Measurements from ENCODE around the gene COX6A2.
"Not testable (repeated sequence)": the region's sequence is repeated elsewhere in the genome, so short reads cannot be mapped to it uniquely, and the experiment has no call there.

The COX6A2 gene

GRCh38 chr16:31441956-31442355, 13.8 kb upstream of the COX6A2 start:
- H3K4me3 ChIP-seq (ENCODE audit: low read length) = no peak overlapping the region
- no peak for DNase-seq (ENCODE audit: low read depth, low spot score)

- DNase-seq (ENCODE audit: low read depth, low spot score) = no peak
- no peak overlapping the region for H3K4me3 ChIP-seq (ENCODE audit: low read length)
These were observed 12.5 kb upstream of the COX6A2 start for GRCh38 chr16:31440516-31441184.

DNA sequence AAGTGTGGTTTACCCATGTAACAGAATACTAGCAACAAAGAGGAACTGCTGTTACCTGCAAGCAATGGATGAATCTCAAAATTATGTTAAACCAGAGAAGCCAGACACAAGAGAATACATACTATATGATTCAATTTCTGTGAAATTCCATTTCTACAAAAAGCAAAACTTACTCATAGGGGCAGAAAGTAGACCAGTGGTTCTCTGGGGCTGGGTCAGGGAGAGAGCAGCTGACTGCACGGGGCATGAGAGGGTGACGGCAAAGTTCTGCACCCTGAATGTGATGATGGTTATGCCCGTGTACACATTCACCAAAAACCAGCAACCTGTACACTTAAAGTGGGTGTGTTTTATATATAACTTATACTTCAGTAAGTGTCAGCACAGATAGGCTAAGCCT, 11.4 kb upstream of the COX6A2 start:
- DNase-seq (ENCODE audit: low read depth, low spot score) = no peak
- no peak overlapping the region for H3K4me3 ChIP-seq (ENCODE audit: low read length)

GRCh38 chr16:31439023-31439422, 10.9 kb upstream of the COX6A2 start:
- H3K4me3 ChIP-seq (ENCODE audit: low read length); DNase-seq (ENCODE audit: low read depth, low spot score): not testable (repeated sequence)

- DNase-seq (ENCODE audit: low read depth, low spot score) = no peak
- no peak overlapping the region for H3K4me3 ChIP-seq (ENCODE audit: low read length)
These were observed 10.3 kb upstream of the COX6A2 start for GRCh38 chr16:31438414-31438813.

DNA sequence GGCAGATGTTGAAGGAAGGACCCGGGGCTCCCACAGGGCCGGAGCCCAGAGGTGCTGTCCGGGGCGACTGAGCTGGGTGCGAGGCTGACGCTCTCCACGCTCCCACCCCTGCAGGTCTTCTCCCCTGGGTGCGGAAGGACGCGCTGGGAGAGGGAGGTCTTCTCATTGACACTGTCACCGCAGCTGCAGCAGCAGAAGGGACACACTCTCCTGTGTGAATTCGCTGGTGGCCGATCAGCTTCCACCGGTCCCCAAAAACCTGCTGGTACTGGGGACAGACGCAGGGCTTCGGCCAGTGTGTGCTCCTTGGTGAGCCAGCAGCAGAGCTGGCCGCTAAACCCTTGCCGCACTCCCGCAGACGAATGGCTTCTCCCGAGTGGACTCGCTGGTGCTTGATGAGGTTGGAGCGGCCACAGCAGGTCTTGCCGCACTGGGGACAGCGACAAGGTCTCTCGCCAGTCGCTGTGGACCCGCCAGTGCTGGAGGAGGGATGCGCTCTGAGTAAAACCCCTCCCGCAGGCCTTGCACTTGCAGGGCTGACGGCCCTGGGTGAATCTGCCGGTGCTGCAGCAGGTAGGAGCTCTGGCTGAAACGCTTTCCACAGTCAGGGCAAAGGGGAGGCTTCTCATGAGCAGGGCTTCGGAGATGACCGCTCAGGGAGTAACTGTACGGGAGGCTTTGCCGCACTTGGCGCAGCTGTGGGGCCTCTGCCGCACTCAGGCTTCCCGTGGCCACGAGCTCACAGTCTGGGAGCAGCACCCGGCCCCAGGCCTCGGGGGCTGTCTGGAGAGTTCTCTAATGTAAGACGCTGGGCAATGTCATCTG, 8.3 kb upstream of the COX6A2 start:
- no peak overlapping the region for H3K4me3 ChIP-seq (ENCODE audit: low read length)

DNA sequence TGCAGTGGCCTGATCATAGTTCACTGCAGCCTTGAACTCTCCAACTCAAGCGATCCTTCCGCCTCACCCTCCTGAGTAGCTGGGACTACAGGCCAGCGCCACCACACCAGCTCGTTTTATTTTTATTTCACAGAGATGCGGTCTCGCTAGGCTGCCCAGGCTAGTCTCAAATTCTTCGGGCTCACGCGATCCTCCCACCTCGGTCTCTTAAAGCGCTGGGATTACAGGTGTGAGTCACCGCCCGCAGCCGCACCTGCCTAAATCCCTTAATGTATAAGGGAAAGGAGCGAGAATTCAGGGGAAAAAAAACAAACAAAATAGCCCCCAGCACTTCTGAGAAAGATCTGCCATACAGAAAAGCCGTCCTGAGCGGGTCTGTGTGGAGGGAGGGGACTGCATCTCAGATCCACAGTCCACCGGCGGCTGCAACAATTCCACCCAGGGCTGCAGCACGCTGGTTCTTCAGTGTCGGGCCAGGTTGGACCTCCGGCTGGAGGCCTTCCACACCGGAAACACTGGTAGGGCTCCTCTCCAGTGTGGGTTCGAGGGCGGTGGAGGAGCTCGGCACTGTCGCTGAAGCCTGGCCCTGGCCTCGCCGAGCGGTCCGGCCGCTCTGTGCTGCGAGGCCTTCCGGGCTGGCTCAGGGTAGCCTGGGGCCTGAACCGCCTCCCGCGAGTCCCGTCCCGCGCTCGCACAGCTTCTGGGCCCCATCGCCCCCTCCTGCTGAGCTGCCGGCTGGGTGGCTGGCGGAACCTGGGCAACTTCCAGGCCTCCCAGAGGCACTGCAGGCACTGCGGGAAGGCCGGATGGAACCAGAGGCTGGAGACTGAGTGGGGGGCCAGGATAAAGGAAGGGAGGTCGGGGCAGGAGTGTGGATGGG, 7.4 kb upstream of the COX6A2 start:
- no peak for DNase-seq (ENCODE audit: low read depth, low spot score)
- no peak overlapping the region for H3K4me3 ChIP-seq (ENCODE audit: low read length)

More for the DNA sequence above, 8.3 kb upstream of the COX6A2 start:
- no peak for DNase-seq (ENCODE audit: low read depth, low spot score)

DNA sequence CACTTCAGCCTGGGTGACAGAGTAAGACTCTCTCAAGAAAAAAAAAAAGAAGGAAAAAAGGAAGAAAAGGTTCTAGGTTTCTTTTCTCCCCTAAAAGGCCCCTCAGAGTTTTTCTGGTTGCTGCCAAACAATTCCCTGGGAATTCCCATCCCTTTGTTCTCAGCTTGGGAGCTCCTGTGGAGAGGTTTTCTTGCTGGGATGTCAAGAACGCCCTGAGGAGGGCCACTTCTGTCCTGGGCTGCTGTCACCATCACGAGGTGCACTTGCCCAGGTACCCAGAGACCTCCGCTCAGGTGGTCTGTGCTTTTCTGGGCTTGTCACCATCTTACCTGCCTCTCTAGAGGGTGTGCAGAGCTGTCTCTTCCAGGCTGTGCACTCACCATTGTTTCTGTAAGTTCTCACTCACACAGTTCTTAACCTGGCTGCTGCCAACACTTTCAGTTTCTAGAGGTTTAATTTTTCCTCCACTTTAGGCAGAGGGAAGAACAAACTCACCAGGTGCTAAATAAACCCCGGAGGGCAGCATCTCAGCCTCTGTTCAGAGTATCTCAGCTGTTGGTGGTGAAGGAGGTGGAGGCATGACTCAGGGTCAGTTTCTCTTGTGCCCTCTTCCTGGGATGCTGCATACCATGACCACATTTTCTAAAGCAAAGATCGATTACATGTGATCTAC, 2.4 kb upstream of the COX6A2 start:
- no peak overlapping the region for H3K4me3 ChIP-seq (ENCODE audit: low read length)
- DNase-seq (ENCODE audit: low read depth, low spot score) = no peak

DNA sequence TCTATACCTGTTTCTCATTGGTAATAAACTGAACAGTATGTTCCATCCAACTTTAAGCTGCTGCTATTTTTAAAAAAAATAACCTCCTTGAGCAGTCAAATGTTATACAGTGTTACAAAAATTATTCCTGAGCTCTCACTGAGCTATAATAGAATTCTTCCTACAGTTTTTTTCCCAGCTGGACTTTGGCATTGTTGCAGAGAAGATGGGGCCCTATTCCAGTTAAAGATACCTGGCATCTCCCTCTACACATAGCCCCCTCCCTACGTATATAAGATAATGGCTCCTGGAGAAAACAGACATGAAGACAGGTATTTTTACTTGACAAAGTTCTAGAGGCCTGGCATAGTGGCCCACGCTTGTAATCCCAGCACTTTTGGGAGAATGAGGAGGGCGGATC, 1.6 kb upstream of the COX6A2 start:
- no peak overlapping the region for H3K4me3 ChIP-seq (ENCODE audit: low read length)
- no peak for DNase-seq (ENCODE audit: low read depth, low spot score)

- no peak for DNase-seq (ENCODE audit: low read depth, low spot score)
These were observed 1.2 kb upstream of the COX6A2 start for GRCh38 chr16:31429314-31429713.

DNA sequence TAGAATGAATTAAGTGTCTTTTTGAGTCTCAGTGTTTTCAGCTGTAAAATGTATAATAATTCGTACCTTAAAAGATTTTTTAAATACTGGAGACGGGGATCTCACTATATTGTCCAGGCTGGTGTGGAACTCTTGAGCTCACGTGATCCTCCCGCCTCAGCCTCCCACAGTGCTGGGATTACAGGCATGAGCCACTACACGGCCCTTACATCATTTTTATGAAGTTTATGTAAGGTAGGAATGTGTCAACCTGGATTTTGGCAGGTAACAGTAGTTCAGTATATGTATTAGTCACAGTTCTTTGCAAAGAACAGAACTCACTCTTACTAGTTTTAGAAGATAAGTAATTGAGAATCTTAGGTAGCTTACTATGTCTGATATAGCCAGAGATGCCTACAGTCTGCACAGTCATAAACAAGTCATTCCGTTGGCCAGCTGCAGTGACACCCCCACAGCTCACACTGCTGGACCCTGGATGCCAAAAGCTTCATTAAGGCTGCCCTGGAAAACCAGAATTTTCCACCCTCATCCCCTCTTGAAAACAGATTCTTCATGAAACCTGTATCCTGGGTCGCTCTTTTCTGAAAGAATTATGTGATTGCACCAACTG, 583 bp upstream of the COX6A2 start:
- no peak overlapping the region for H3K4me3 ChIP-seq (ENCODE audit: low read length)
- no peak for DNase-seq (ENCODE audit: low read depth, low spot score)

More at GRCh38 chr16:31429314-31429713, 1.2 kb upstream of the COX6A2 start:
- no peak overlapping the region for H3K4me3 ChIP-seq (ENCODE audit: low read length)

DNA sequence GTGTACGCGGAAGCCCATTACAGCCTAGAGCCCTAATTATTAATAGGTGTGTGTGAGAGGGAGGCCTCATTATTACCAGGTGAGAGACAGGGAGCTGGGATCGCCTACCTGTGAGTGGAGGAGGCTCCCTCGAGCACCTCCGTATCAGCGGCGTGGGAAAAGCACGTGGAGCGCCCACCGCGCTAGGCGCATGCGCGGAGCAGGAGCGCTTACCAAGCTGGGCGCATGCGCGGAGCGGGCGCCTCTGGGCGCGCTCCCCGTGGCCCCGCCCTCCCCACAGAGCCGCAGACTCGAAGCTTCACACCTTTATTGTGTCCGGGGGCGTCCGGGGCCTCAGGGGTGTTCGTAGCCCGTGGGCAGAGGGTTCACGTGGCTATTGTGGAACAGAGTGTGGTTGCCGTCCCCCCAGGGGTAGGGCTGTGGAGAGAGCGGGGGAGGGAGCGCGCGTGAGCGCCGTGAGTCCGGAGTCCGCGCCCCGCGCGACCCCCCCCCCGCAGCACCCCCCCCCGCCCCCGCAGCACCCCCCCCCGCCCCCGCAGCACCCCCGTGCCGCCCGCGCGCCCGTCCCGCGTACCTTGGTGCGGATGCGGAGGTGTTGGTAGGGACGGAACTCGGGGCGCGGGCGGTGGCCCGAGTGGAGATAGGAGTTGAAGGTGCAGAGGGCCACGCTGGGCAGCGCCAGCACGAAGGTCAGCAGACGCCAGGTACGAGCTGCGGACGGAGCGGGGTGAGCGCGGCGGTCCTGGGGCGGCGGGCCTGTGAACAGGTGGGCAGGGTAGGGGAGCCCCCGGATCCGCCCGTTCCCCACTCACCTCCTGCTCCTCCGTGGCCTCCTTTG, 500 bp downstream of the COX6A2 start:
- H3K4me3 ChIP-seq (ENCODE audit: low read length) = no peak overlapping the region
- no peak for DNase-seq (ENCODE audit: low read depth, low spot score)

GRCh38 chr16:31423801-31424200, 4.4 kb downstream of the COX6A2 start:
- H3K4me3 ChIP-seq (ENCODE audit: low read length) = no peak overlapping the region
- DNase-seq (ENCODE audit: low read depth, low spot score) = no peak

- no peak for DNase-seq (ENCODE audit: low read depth, low spot score)
- no peak overlapping the region for H3K4me3 ChIP-seq (ENCODE audit: low read length)
These were observed 4.9 kb downstream of the COX6A2 start for GRCh38 chr16:31423241-31423640.

DNA sequence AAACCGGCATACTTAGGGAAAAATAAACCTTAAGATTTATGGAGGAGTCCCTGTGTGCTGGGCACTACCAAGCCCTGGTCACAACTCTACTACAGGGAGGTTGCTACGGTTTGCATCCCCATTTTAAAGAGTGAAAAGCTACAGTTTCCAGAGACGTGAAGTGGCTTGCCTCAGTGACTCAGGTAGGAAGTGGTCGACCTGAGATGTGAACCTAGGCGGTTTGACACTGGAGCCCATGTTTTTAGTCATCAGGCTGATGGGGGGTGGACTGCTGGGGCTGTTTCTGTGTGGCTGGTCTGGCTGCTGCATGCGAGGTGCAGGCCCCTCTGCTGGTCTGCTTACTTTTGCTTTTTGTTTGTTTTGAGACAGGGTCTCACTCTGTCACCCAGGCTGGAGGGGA, 6.6 kb downstream of the COX6A2 start:
- peak; percentile 28 for DNase-seq (ENCODE audit: low read depth, low spot score)

GRCh38 chr16:31420037-31420436, 8.1 kb downstream of the COX6A2 start:
- DNase-seq (ENCODE audit: low read depth, low spot score) = no peak
- H3K4me3 ChIP-seq (ENCODE audit: low read length) = no peak overlapping the region

More for the DNA sequence above, 6.6 kb downstream of the COX6A2 start:
- H3K4me3 ChIP-seq (ENCODE audit: low read length) = no peak overlapping the region

DNA sequence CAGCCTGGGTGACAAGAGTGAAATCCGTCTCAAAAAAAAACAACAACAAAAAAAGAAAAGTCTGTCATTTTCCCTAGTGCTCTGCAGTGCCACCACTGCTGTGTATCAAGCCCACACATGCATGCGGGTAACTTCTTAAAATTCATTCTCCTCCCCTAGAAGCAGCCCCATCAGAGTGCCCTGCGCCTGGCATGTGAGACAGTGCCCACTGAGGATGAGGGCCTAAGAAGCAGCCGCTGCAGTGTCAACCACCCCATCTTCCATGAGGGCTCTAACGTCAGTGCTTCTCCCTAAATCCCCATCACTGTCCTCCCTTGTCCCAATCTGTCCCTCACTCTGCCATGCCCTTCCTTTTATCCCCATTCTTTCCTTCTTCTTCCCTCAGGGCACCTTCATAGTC, 10.2 kb downstream of the COX6A2 start:
- no peak for DNase-seq (ENCODE audit: low read depth, low spot score)
- H3K4me3 ChIP-seq (ENCODE audit: low read length) = no peak overlapping the region

GRCh38 chr16:31417036-31417435, 11.1 kb downstream of the COX6A2 start:
- DNase-seq (ENCODE audit: low read depth, low spot score); H3K4me3 ChIP-seq (ENCODE audit: low read length): not testable (repeated sequence)

All from Jurkat, Clone E6-1 (cell line).